K562 (cell line): ENCODE data around the gene UNC45B. TPM values are rescaled to one million over a fixed set of nuclear protein-coding genes. Genes with fewer than 3 reads are reported as not detected.
"Not testable (repeated sequence)": the region's sequence is repeated elsewhere in the genome, so short reads cannot be mapped to it uniquely, and the experiment has no call there.

ENCODE experiments used
- ATAC-seq: fragments of 200-7000 bp; cut with Tn5 transposase; 3 replicates; pipeline ENCODE4 v1.9.1; 2020; ENCODE audit warnings: moderate library complexity
- BruUV-seq: library from RNA; stranded (reverse); fragments of 400-500 nt; replicated peaks from 2 replicates; lab custom pipeline; 2021; lab: Mats Ljungman, UMichigan
- CTCF ChIA-PET: fragments of 300-600 bp; formaldehyde crosslinking; extraction: SDS; loops from one replicate; lab custom pipeline; 2021; ENCODE audit warnings: low intra/inter-chr PET ratio; lab: Yijun Ruan, JAX
- POLR2A ChIA-PET: fragments of 300-600, 350-650 bp; sonication (Branson Sonifier 250); formaldehyde crosslinking; extraction: SDS; loops from one replicate; lab custom pipeline; 2021; ENCODE audit warnings: antibody characterized with exemption, inconsistent platforms; lab: Yijun Ruan, JAX
- DNase-seq, 4 experiments: peaks; one replicate each; pipeline versions ENCODE4 v3.0.0 to v3.0.0-alpha.2; 2011 to 2018; ENCODE audit warnings: low spot score in 3 of 4, mixed read lengths in 3 of 4; ENCODE audit errors: extremely low read depth in 1 of 4
- FAIRE-seq: peaks from 2 replicates; lab custom pipeline; 2011; peaks lifted over from hg19 to GRCh38; lab: Jason Lieb, UNC
- H2AFZ ChIP-seq: 2 replicates; pipeline ENCODE4 v1.6.0; 2011; ENCODE audit warnings: low read depth, low read length, control low read depth, inconsistent platforms
- H3K27ac ChIP-seq: fragments of 200-600 bp; 3 replicates; pipeline ENCODE4 v1.8.0; 2011; ENCODE audit warnings: low read depth, mild to moderate bottlenecking, control low read depth, inconsistent platforms, low read length, moderate library complexity, mixed read lengths; ENCODE audit errors: extremely low read depth
- H3K27me3 ChIP-seq, 2 experiments: fragments of 300-600 bp in 1 of 2; 2 replicates in 1 of 2; 3 replicates in 1 of 2; pipeline versions ENCODE4 v1.6.0 to v1.8.0; 2011; ENCODE audit warnings: inconsistent platforms in 2 of 2, low read length in 2 of 2, mild to moderate bottlenecking in 1 of 2, mixed read lengths in 1 of 2, moderate library complexity in 1 of 2; ENCODE audit not compliant: control insufficient read depth in 2 of 2, insufficient read depth in 2 of 2
- H3K36me3 ChIP-seq: fragments of 300-600 bp; 3 replicates; pipeline ENCODE4 v1.8.0; 2011; ENCODE audit warnings: mild to moderate bottlenecking, low read length, inconsistent platforms; ENCODE audit not compliant: control insufficient read depth, insufficient read depth
- H3K4me1 ChIP-seq, 2 experiments: fragments of 200-600 bp in 1 of 2; replicated peaks in 1 of 2; 2 replicates in 1 of 2; 3 replicates in 1 of 2; pipeline versions ENCODE4 v1.5.1 to v1.8.0; 2011; ENCODE audit warnings: inconsistent platforms in 2 of 2, low read length in 2 of 2, mild to moderate bottlenecking in 1 of 2, mixed read lengths in 1 of 2, moderate library complexity in 1 of 2; ENCODE audit not compliant: control insufficient read depth in 2 of 2, insufficient read depth in 2 of 2
- H3K4me2 ChIP-seq: 2 replicates; pipeline ENCODE4 v1.6.1; 2011; ENCODE audit warnings: low read length, control low read depth, inconsistent platforms, mixed read lengths; ENCODE audit not compliant: insufficient read depth
- H3K4me3 ChIP-seq: fragments of 200-600 bp; sonication (generic), shearing (Covaris generic); 2 replicates; pipeline ENCODE4 v1.5.1; 2016; ENCODE audit warnings: control low read depth, inconsistent platforms
- H3K79me2 ChIP-seq: fragments of 200-600 bp; 3 replicates; pipeline ENCODE4 v1.8.0; 2011; ENCODE audit warnings: low read length, inconsistent platforms; ENCODE audit not compliant: control insufficient read depth, insufficient read depth
- H3K9ac ChIP-seq, 2 experiments: 2 replicates each; pipeline versions ENCODE4 v1.6.0 to v1.6.1; 2011; ENCODE audit warnings: low read depth in 2 of 2, low read length in 2 of 2, control low read depth in 1 of 2, inconsistent platforms in 1 of 2, mild to moderate bottlenecking in 1 of 2, mixed read lengths in 1 of 2; ENCODE audit not compliant: insufficient read depth in 1 of 2
- H3K9me1 ChIP-seq: one replicate; pipeline ENCODE4 v1.6.0; 2011; ENCODE audit warnings: inconsistent platforms, mild to moderate bottlenecking, low read length, moderate library complexity; ENCODE audit not compliant: control insufficient read depth, insufficient read depth
- H3K9me3 ChIP-seq: replicated peaks from 2 replicates; pipeline ENCODE4 v1.5.1; 2011; ENCODE audit warnings: low read depth, low read length, inconsistent platforms; ENCODE audit not compliant: control insufficient read depth, insufficient read depth
- H4K20me1 ChIP-seq: replicated peaks from 2 replicates; pipeline ENCODE4 v1.6.1; 2011; ENCODE audit warnings: low read length, inconsistent platforms, mixed read lengths; ENCODE audit not compliant: control insufficient read depth, insufficient read depth
- BMI1 ChIP-seq: fragments of 150-350 bp; IDR thresholded peaks from 2 replicates; pipeline ENCODE4 v1.6.1; 2014; ENCODE audit warnings: low read length
- CCNT2 ChIP-seq: IDR thresholded peaks from 2 replicates; pipeline ENCODE4 v1.6.1; 2011; ENCODE audit warnings: borderline replicate concordance, low read depth, mild to moderate bottlenecking, moderate library complexity, mixed read lengths, low read length; ENCODE audit not compliant: insufficient read length; ENCODE audit errors: extremely low read depth
- CHD2 ChIP-seq: IDR thresholded peaks from 2 replicates; pipeline ENCODE4 v1.6.1; 2011; ENCODE audit warnings: low read depth, low read length
- FOXA1 ChIP-seq: fragments of 450-650 bp; IDR thresholded peaks from 2 replicates; pipeline ENCODE4 v1.6.1; 2016; ENCODE audit warnings: mild to moderate bottlenecking, borderline replicate concordance
- MYBL2 ChIP-seq, 2 experiments: fragments of 450-650 bp in 1 of 2; sonication (generic) in 1 of 2; formaldehyde crosslinking in 1 of 2; IDR thresholded peaks; 2 replicates each; pipeline versions ENCODE4 v1.6.1 to v1.8.1; 2017 to 2022; ENCODE audit warnings: borderline replicate concordance in 1 of 2, inconsistent platforms in 1 of 2, low read depth in 1 of 2, mild to moderate bottlenecking in 1 of 2, missing genetic modification reagents in 1 of 2, moderate library complexity in 1 of 2
- NCOA4 ChIP-seq: fragments of 450-650 bp; IDR thresholded peaks from 2 replicates; pipeline ENCODE4 v1.6.1; 2018; ENCODE audit warnings: mild to moderate bottlenecking; ENCODE audit not compliant: partially characterized antibody
- ZNF146 ChIP-seq: IDR thresholded peaks from one replicate; pipeline ENCODE4 v1.6.1; 2018; ENCODE audit warnings: missing compliant biosample characterization; ENCODE audit not compliant: unreplicated experiment
- ZNF165 ChIP-seq: fragments of 250-450 bp; sonication (Bioruptor Pico); IDR thresholded peaks from 2 replicates; pipeline ENCODE4 v1.4.0; 2020; ENCODE audit warnings: borderline replicate concordance
- WGBS: fragments of 100-300 bp; shearing (Covaris generic); methylation state at CpG from one replicate; pipeline ENCODE4 v1.1.6; 2016; ENCODE audit warnings: low coverage, mixed read lengths; ENCODE audit not compliant: insufficient coverage; ENCODE audit errors: missing lambda C conversion rate; 5-methylcytosine and 5-hydroxymethylcytosine counted together
- in situ Hi-C: fragments of 300-500 bp; cut with MboI; formaldehyde crosslinking; loops from 4 replicates; pipeline ENCODE4 v1.15.0; 2018; ENCODE audit warnings: inconsistent platforms, mixed read lengths
- intact Hi-C: fragments of 100-400 bp; cut with micrococcal nuclease; formaldehyde crosslinking; loops from 2 replicates; pipeline ENCODE4 v1.14.2; 2022
- polyA plus RNA-seq, 8 experiments: library from polyadenylated mRNA; depleted of rRNA in 4 of 8; stranded (reverse) in 5 of 8; unstranded in 3 of 8; fragments of >200 nt; fragmentation: Nextera tagmentation in 2 of 8; fragmentation: Illumina TruSeq in 1 of 8; extraction: Ambion mirVana in 2 of 8; extraction: Trizol in 1 of 8; gene quantifications; 2 replicates each; pipeline versions ENCODE4 v1.2.1 to v1.2.3, GENCODE V29; 2011 to 2014; ENCODE audit warnings: inconsistent platforms in 1 of 8, missing spikeins in 1 of 8
- total RNA-seq, 7 experiments: library from RNA; depleted of rRNA in 6 of 7; stranded (reverse); fragments of >200 nt in 6 of 7; fragmentation: Illumina TruSeq in 2 of 7; extraction: Trizol in 2 of 7; gene quantifications; 2 replicates each; pipeline versions ENCODE4 v1.2.1 to v1.2.3, GENCODE V29; 2011 to 2021; ENCODE audit warnings: low replicate concordance in 1 of 7
- TF ChIP-seq, protein P1 (sequence below): fragments of 450-650 bp; IDR thresholded peaks from 2 replicates; pipeline ENCODE4 v1.6.1; 2016

The UNC45B gene
- total and polyA plus RNA-seq, 9 of the 15 experiments (the other 6 are each of a cell fraction or from before 2014, with no cell fraction given), result not detected

DNA sequence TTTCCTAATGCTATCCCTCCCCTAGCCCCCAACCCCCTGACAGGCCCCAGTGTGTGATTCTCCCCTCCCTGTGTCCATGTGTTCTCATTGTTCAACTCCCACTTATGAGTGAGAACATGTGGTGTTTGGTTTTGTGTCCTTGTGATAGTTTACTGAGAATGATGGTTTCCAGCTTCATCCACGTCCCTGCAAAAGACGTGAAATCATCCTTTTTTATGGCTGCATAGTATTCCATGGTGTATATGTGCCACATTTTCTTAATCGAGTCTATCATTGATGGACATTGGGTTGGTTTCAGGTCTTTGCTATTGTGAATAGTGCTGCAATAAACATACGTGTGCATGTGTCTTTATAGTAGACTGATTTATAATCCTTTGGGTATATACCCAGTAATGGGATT, 86.7 kb downstream of the UNC45B start:
- H3K79me2 ChIP-seq, H3K27me3 ChIP-seq, H3K27ac ChIP-seq, H3K4me2 ChIP-seq, DNase-seq, BruUV-seq, POLR2A ChIA-PET, H3K4me3 ChIP-seq, H3K9ac ChIP-seq, H3K36me3 ChIP-seq, H3K9me3 ChIP-seq: not testable (repeated sequence)
- 0% methylated on average over 4 of the region's 4 CpGs for WGBS
- peak; percentile 65 for TF ChIP-seq ZNF146 (CRISPR knock-in tag)
- TF ChIP-seq, all 486 proteins: peak for 1; not testable (repeated sequence) for 485
- ATAC-seq, CTCF ChIA-PET, FAIRE-seq, H3K9me1 ChIP-seq, H2AFZ ChIP-seq, H3K4me1 ChIP-seq, intact Hi-C loops, H4K20me1 ChIP-seq, in situ Hi-C loops: not testable (repeated sequence)

DNA sequence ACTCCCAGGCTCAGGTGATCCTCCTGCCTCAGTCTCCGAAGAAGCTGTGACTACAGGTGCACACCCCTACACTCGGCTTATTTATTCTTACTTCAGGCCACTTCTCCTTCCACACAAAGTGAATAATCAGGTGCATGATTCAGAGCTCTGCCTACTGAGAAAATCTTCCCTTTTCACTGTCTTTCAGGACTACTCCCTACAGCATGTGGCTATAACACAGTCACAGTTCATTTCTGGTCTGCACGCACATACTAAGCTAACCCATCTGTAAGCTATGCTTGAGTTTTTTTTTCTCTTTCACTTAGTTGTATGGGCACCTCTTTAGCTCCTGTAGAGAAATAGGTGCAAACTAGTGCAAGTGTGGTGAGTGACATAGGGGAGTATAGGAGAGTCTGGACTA, 87.7 kb downstream of the UNC45B start:
- no peak for ATAC-seq
- BruUV-seq, result no TSS peak
- CTCF ChIA-PET, result no interaction called here

More for the DNA sequence above, 87.7 kb downstream of the UNC45B start:
- Histone ChIP-seq H3K4me1 (no peaks in the 10 kb centered on the region), H3K27ac (no peak overlapping the region), H3K36me3 (no peaks in the 10 kb centered on the region), H3K9me1 (no peaks in the 10 kb centered on the region), H3K9me3 (no peaks in the 10 kb centered on the region), H3K4me2 (no peak overlapping the region), H3K9ac (no peak overlapping the region), H4K20me1 (no peaks in the 10 kb centered on the region), H3K27me3 (no peaks in the 10 kb centered on the region), H3K4me3 (no peak overlapping the region), H2AFZ (no peak overlapping the region), H3K79me2 (no peaks in the 10 kb centered on the region)
- in situ Hi-C loops, result no loop called here
- no peak for DNase-seq
- POLR2A ChIA-PET, result interaction anchor here (0.5 kb wide), 1 partner anchor 308 kb away, joined by 3 read pairs; no protein-coding TSS in a partner anchor
- intact Hi-C loops, result no loop called here
- TF ChIP-seq CCNT2 (no peak), BMI1 (no peak), FOXA1 (no peak), MYBL2 (IDR thresholded peaks at IDR 0.05; ENCODE audit: low read depth) (no peak), MYBL2 (CRISPR knock-in tag; IDR thresholded peaks at IDR 0.05; ENCODE audit: borderline replicate concordance) (no peak), CHD2 (no peak), ZNF165 (CRISPR knock-in tag) (no peak), NCOA4 (no peak)
- TF ChIP-seq, protein P1, sequence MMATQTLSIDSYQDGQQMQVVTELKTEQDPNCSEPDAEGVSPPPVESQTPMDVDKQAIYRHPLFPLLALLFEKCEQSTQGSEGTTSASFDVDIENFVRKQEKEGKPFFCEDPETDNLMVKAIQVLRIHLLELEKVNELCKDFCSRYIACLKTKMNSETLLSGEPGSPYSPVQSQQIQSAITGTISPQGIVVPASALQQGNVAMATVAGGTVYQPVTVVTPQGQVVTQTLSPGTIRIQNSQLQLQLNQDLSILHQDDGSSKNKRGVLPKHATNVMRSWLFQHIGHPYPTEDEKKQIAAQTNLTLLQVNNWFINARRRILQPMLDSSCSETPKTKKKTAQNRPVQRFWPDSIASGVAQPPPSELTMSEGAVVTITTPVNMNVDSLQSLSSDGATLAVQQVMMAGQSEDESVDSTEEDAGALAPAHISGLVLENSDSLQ, result no peak
- WGBS, result 0% methylated on average over 3 of the region's 3 CpGs
- FAIRE-seq, result no peak
